Activated CD8-positive, alpha-beta memory T cell treated with anti-CD3 and anti-CD28 coated beads for 24 hours (primary cell): ENCODE results near the gene KIF16B.
"Not testable (repeated sequence)": the region's sequence is repeated elsewhere in the genome, so short reads cannot be mapped to it uniquely, and the experiment has no call there.

Source experiments
- DNase-seq: peaks from one replicate; pipeline ENCODE4 v3.0.0-alpha.2; 2020

The KIF16B gene

GRCh38 chr20:16283307-16283706 is 289.9 kb downstream of the KIF16B start:
- DNase-seq = no peak

DNA sequence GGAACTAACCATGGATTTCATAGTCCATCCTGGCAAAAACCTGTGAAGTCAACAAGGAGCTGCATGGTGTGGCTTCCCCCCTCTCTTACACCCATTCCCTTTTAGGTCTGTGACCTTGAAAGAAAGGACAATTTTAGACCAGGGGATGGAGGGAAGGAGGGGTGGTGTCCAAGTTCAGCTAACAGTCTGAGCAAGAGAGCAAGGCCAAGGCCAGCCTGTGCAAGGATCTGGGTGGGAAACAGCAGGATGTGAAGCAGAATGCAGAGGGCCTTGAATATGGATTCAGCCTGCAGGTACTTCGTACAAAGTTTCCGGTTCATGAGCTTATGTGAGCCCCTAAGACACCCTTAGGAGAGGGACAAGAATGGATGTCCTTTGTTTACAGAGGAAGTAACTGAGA is 293.0 kb downstream of the KIF16B start:
- no peak for DNase-seq

- DNase-seq = no peak
Observed at GRCh38 chr20:16279320-16279719, 293.9 kb downstream of the KIF16B start.

- DNase-seq = no peak
Observed at GRCh38 chr20:16273812-16274555, 299.3 kb downstream of the KIF16B start.

- no peak for DNase-seq
Observed at GRCh38 chr20:16272780-16273360, 300.4 kb downstream of the KIF16B start.

GRCh38 chr20:16271450-16271849 is 301.8 kb downstream of the KIF16B start:
- DNase-seq = no peak

DNA sequence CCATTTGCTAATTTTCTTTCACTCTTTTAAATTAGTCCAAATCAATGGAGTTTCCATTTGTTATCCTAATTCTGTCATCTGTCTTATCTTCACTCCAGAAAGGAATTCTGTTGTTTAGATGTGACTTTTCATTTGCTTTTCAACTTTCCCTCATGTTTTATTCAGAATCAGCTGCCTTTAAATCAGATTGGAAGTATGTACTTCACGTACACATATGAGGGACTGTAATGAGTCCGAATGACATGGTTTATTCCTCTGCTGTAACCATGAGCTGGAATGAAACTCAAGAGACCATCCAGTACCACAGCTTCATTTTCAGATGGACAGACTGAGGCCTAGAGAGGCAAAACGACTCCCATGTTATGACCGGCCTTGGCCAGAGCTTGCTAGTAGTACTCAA is 302.3 kb downstream of the KIF16B start:
- no peak for DNase-seq

DNA sequence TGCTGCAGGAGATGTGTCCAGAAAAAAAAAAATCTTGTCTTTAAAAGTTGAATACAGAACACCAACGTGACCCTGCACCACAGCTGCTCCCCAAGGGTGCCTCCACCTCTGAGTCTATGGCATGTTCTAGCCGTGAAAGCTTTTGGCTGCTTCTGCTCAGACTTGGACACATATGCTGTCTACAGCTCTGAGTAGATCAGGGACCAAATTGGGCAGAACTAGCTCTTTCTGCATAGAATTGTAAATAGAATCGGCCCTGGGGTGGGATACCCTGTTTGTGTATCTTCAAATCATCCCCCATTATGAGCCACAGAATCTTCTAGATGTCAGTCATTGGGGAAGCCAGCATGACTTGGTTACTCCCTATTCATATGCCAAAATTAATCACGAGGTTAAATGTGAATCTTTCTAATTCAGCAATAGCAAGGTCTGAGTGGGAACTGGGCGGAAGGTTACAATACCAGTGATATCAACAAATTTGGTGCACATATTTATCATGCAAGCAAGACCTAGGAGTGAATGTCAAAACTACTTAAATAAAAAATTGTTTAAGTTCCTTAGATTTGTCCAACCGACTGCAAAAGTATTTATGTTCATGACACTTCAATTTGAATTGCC is 302.8 kb downstream of the KIF16B start:
- no peak for DNase-seq

GRCh38 chr20:16267526-16267925 is 305.7 kb downstream of the KIF16B start:
- DNase-seq = no peak

GRCh38 chr20:16265334-16265733 is 307.9 kb downstream of the KIF16B start:
- DNase-seq = no peak

- DNase-seq = no peak
Observed at GRCh38 chr20:16263582-16263981, 309.7 kb downstream of the KIF16B start.

DNA sequence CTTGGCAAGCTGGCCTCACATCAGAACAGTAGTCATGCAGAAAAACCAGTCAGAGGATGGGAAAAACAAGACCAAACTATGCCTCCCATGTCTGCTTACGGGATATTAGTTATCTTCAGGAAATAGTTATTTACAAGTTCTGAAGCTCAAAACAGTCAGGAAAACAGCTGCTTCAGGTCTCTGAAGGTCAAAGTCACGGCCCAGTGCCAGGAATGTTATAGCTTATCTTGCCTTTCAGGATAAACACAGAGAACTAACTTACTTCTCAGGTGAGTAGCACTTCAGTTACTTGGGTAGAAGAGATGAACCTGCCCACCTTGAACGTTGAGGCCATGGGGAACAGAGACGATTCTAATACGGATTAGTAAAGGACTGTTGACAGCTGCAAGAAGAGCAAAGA is 310.7 kb downstream of the KIF16B start:
- no peak for DNase-seq

GRCh38 chr20:16261733-16262273 is 311.4 kb downstream of the KIF16B start:
- no peak for DNase-seq

DNA sequence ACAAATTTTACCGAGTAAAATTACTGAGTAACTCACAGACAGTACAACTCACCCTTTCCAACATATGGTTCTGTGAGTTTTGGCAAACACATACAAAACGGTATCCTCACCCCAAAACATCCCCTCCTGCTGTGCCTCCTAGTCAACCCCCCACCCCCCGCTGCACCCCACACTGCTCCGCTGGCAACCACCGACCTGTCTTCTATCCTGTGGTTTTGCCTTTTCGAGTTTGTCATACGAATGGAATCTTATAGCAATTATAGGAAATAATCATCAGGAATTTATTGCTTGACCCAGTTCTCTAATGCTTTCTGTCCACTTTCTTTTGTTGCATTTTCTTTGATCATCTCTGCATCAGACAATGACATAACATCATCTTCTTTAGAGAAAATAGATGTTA is 312.3 kb downstream of the KIF16B start:
- DNase-seq = no peak

DNA sequence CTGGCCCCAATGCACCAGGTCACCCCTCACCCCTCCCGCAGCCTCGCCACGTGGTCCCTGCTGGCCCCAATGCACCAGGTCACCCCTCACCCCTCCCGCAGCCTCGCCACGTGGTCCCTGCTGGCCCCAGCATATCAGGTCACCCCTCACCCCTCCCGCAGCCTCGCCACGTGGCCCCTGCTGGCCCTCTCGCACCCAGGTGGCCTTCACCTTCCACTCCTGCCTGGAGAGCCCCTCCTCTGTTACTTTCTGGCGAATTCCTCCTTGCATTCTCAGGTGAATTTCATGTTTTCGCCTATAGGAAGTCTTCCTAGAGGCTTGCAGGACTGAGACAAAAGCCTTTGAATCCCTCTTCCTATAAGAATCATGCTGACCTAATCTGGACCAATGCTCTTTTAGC is 313.1 kb downstream of the KIF16B start:
- DNase-seq = not testable (repeated sequence)

DNA sequence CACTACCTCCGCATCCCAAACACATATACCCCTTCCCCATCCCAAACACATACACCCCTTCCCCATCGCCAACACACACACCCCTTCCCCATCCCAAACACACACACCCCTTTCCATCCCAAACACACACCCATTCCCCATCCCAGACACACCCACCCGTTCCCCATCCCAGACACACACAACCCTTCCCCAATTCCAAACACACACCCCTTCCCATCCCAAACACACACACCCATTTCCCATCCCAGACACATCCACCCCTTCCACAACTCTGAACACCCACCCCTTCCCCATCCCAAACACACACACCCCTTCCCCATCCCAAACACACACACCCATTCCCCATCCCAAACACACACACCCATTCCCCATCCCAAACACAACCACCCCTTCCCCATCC is 314.5 kb downstream of the KIF16B start:
- no peak for DNase-seq

GRCh38 chr20:16257813-16258430 is 315.3 kb downstream of the KIF16B start:
- DNase-seq = no peak

- no peak for DNase-seq
Observed at GRCh38 chr20:16257021-16257420, 316.2 kb downstream of the KIF16B start.

DNA sequence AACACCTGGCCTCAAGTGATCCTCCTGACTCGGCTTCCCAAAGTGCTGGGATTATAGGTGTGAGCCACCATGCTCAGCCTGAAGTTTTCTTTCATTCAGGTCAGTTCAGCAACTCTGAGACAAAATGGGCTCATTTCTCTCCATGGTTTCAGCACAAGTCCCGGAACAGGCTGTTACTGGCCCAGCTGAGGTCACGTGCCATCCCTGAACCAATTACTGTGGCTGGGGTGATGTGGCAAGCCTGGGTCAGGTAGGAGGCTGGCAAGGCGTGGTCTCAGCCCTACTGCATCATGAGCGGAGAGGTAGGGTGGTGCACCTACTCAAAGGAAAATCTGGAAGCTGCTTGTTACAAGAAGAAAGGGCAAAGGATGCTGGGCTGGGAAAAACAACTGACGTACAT is 326.4 kb downstream of the KIF16B start:
- DNase-seq = no peak

GRCh38 chr20:16246291-16246690 is 327.0 kb downstream of the KIF16B start:
- DNase-seq = no peak

- no peak for DNase-seq
Observed at GRCh38 chr20:16245879-16246278, 327.4 kb downstream of the KIF16B start.

DNA sequence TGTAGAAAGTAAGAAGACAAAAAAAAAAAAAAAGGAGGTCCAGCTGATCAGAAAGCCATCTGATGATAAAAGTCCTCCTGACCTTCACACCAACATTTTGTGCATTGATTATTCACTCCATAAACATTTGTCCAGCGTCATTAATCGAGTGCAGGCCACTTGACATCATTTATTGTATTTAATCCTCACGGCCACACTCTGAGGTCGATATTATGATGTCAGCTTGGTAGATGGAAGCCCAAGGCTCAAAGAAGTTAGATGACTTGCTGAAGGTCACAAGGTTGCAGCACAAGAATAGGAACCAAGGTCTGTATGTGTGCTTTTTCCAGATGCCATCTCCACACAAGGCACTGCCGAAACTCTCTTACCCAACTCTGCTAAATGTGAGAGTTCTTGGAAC is 328.4 kb downstream of the KIF16B start:
- no peak for DNase-seq

DNA sequence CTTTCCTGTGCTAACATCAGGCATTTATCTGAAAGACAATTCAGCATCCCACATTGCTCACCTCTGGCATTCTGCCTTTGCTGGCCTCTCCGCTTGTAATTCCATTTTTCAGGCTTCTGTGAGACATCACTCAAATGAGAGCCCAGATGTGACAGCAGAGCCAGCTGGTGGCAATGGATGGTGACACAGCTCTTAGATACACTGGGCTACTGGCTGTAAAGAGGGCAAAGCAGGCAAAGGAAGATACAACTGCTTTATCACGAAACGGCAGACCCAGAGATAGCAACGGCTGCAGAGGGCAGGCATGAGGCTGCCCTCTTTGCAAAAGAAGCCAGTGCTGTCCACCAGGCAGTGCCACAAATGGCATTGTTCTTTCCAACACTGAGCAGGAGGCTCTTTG is 329.8 kb downstream of the KIF16B start:
- DNase-seq = no peak

DNA sequence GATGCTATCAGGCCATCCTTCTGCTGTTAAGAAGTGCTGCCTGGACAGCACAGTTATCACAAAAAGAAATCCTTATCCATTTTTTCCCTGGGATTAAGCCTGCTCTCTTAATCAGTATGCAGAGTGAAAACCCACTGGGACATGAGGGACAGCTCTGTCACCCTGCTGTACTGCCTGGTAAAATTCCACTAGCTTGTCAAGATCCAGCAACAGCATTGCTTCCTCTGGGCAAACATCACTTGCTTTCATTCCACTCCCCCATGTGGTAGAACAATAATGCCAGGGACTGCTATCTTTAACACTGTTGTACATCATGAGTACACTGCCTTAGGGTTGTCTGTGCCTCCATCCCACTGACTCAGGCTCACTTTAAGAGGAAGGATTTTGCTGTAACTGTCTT is 331.3 kb downstream of the KIF16B start:
- no peak for DNase-seq
